KMS-11 (cell line): ENCODE results near the gene FABP6.

Experiments
- H2AFZ ChIP-seq: fragments of 200-600 bp; sonication (generic); 2 replicates; pipeline ENCODE4 v1.6.1; 2016; ENCODE audit warnings: antibody characterized with exemption, mixed run types, low read depth
- H3K27ac ChIP-seq: fragments of 200-600 bp; sonication (generic); 2 replicates; pipeline ENCODE4 v1.6.1; 2016; ENCODE audit warnings: mild to moderate bottlenecking, mixed run types
- H3K27me3 ChIP-seq: fragments of 200-600 bp; sonication (generic); 2 replicates; pipeline ENCODE4 v1.6.1; 2017; ENCODE audit warnings: mild to moderate bottlenecking, low read depth, mixed run types, moderate library complexity; ENCODE audit not compliant: insufficient read depth
- H3K36me3 ChIP-seq: fragments of 200-600 bp; sonication (generic); 2 replicates; pipeline ENCODE4 v1.6.1; 2017; ENCODE audit warnings: mild to moderate bottlenecking, mixed run types; ENCODE audit not compliant: insufficient read depth
- H3K4me1 ChIP-seq: fragments of 200-600 bp; sonication (generic); 2 replicates; pipeline ENCODE4 v1.6.1; 2016; ENCODE audit warnings: mild to moderate bottlenecking, low read depth, mixed run types; ENCODE audit not compliant: poor library complexity, severe bottlenecking
- H3K4me2 ChIP-seq: fragments of 200-600 bp; sonication (generic); 2 replicates; pipeline ENCODE4 v1.7.0; 2016; ENCODE audit warnings: mild to moderate bottlenecking, mixed run types
- H3K4me3 ChIP-seq: fragments of 200-600 bp; sonication (generic); IDR thresholded peaks from 2 replicates; pipeline ENCODE4 v1.6.1; 2017; ENCODE audit warnings: low read depth, low read length, mixed read lengths; ENCODE audit not compliant: insufficient read depth
- H3K79me2 ChIP-seq: fragments of 200-600 bp; sonication (generic); 2 replicates; pipeline ENCODE4 v1.6.1; 2016; ENCODE audit warnings: low read depth, mixed run types; ENCODE audit not compliant: insufficient read depth
- H3K9ac ChIP-seq: fragments of 200-600 bp; sonication (generic); 2 replicates; pipeline ENCODE4 v1.6.1; 2016; ENCODE audit warnings: mild to moderate bottlenecking, mixed run types
- H4K20me1 ChIP-seq: fragments of 200-600 bp; sonication (generic); 2 replicates; pipeline ENCODE4 v1.6.1; 2016; ENCODE audit warnings: mild to moderate bottlenecking, mixed run types; ENCODE audit not compliant: insufficient read depth
- TF ChIP-seq, protein P1 (sequence below): fragments of 200-600 bp; sonication (generic); conservative IDR thresholded peaks from 2 replicates; pipeline ENCODE4 v1.6.1; 2017; ENCODE audit warnings: low read depth, mild to moderate bottlenecking, antibody characterized with exemption, low read length, moderate library complexity, mixed read lengths

FABP6 gene

DNA sequence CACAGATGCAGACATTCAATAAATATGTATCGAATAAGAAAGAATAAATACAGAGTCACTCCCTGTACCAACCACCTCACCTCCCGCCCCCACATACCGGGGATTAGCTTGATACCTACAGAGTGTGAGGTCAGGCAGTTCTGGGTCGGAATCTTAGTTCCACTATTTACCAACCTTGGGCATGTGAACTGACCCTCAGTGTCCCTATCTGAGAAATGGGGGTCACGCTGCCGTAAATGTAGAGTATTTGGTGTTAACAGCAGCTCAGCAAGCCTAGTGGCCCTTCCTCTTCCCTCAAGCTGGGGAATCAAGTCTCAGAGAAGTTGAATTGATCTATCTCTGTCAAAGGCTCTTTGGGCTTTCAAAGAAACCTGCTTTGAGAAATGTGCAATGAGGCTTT, 57.6 kb downstream of the FABP6 start:
- Histone ChIP-seq H3K27me3 (no peaks in the 10 kb centered on the region), H3K9ac (no peak overlapping the region), H3K36me3 (no peaks in the 10 kb centered on the region), H2AFZ (no peak overlapping the region), H3K79me2 (no peaks in the 10 kb centered on the region), H3K4me2 (no peak overlapping the region), H3K4me1 (peaks cover 18% of the 10 kb centered on the region), H4K20me1 (no peaks in the 10 kb centered on the region), H3K4me3 (no peak overlapping the region), H3K27ac (no peak overlapping the region)
- TF ChIP-seq, protein P1, sequence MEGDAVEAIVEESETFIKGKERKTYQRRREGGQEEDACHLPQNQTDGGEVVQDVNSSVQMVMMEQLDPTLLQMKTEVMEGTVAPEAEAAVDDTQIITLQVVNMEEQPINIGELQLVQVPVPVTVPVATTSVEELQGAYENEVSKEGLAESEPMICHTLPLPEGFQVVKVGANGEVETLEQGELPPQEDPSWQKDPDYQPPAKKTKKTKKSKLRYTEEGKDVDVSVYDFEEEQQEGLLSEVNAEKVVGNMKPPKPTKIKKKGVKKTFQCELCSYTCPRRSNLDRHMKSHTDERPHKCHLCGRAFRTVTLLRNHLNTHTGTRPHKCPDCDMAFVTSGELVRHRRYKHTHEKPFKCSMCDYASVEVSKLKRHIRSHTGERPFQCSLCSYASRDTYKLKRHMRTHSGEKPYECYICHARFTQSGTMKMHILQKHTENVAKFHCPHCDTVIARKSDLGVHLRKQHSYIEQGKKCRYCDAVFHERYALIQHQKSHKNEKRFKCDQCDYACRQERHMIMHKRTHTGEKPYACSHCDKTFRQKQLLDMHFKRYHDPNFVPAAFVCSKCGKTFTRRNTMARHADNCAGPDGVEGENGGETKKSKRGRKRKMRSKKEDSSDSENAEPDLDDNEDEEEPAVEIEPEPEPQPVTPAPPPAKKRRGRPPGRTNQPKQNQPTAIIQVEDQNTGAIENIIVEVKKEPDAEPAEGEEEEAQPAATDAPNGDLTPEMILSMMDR = no peak

- no peaks in the 10 kb centered on the region for H3K79me2 ChIP-seq
- no peak overlapping the region for H3K4me3 ChIP-seq
- H3K27ac ChIP-seq = no peak overlapping the region
- H3K4me1 ChIP-seq = peaks cover 22% of the 10 kb centered on the region
- H2AFZ ChIP-seq = no peak overlapping the region
- no peak overlapping the region for H3K9ac ChIP-seq
- no peaks in the 10 kb centered on the region for H4K20me1 ChIP-seq
- H3K36me3 ChIP-seq = no peaks in the 10 kb centered on the region
- TF ChIP-seq, protein P1 = no peak
- no peak overlapping the region for H3K4me2 ChIP-seq
- H3K27me3 ChIP-seq = no peaks in the 10 kb centered on the region
These were observed 58.2 kb downstream of the FABP6 start for GRCh38 chr5:160287378-160288051.
